Esophagus muscularis mucosa (tissue), 4 donors: Measurements from ENCODE around the gene HPS3. TPM values are rescaled to one million over a fixed set of nuclear protein-coding genes. Genes with fewer than 3 reads are reported as not detected.
"Not testable (repeated sequence)": the region's sequence is repeated elsewhere in the genome, so short reads cannot be mapped to it uniquely, and the experiment has no call there.

ENCODE experiments used
- DNase-seq: peaks from one replicate; pipeline ENCODE4 v3.0.0-alpha.2; 2017; ENCODE audit errors: extremely low spot score
- H3K27ac ChIP-seq, 4 donors: fragments of 200-600 bp; sonication (generic); replicated peaks in 1 of 4; 1 replicate in 3 of 4; 2 replicates in 1 of 4; pipeline ENCODE4 v1.5.1; 2016 to 2019; ENCODE audit warnings: mild to moderate bottlenecking in 1 of 4
- H3K27me3 ChIP-seq, 4 donors: fragments of 200-600 bp; sonication (generic); one replicate each; pipeline versions ENCODE4 v1.5.1 to v1.6.0; 2016 to 2019
- H3K36me3 ChIP-seq, 4 donors: fragments of 200-600 bp; sonication (generic); one replicate each; pipeline ENCODE4 v1.5.1; 2016 to 2019
- H3K4me1 ChIP-seq, 4 donors: fragments of 200-600 bp; sonication (generic); one replicate each; pipeline ENCODE4 v1.5.1; 2016 to 2019
- H3K4me3 ChIP-seq, 4 donors: fragments of 200-600 bp; sonication (generic); 1 replicate in 2 of 4; 2 replicates in 2 of 4; pipeline ENCODE4 v1.5.1; 2016 to 2019; ENCODE audit warnings: mild to moderate bottlenecking in 4 of 4, moderate library complexity in 1 of 4
- H3K9me3 ChIP-seq, 4 donors: fragments of 200-600 bp; sonication (generic); 1 replicate in 3 of 4; 2 replicates in 1 of 4; pipeline ENCODE4 v1.5.1; 2016 to 2019
- CTCF ChIP-seq, 3 experiments: fragments of 200-600 bp in 2 of 3; fragments of 450-650 bp in 1 of 3; sonication (generic) in 2 of 3; IDR thresholded peaks; one replicate each; pipeline ENCODE4 v1.5.1; 2017 to 2019; ENCODE audit warnings: antibody characterized with exemption in 3 of 3, mild to moderate bottlenecking in 2 of 3, moderate library complexity in 1 of 3
- EP300 ChIP-seq: sonication (generic); formaldehyde crosslinking; IDR thresholded peaks from one replicate; pipeline ENCODE4 v1.6.1; 2017; ENCODE audit warnings: antibody characterized with exemption
- POLR2A ChIP-seq: fragments of 450-650 bp; IDR thresholded peaks from one replicate; pipeline ENCODE4 v1.6.1; 2017; ENCODE audit warnings: antibody characterized with exemption, moderate library complexity, mild to moderate bottlenecking, low read depth
- POLR2AphosphoS5 ChIP-seq, 2 donors: sonication (generic); formaldehyde crosslinking; IDR thresholded peaks; one replicate each; pipeline ENCODE4 v1.6.1; 2017; ENCODE audit warnings: antibody characterized with exemption in 2 of 2
- whole genome bisulfite sequencing: methylation state at CpG from one replicate; pipeline ENCODE4 v1.1.5; 2018; 5-methylcytosine and 5-hydroxymethylcytosine counted together
- intact Hi-C: fragments of 100-400 bp; cut with DNase I; formaldehyde crosslinking; loops from one replicate; pipeline ENCODE4 v1.15.1; 2023
- total RNA-seq, 4 donors: library from RNA; depleted of rRNA; stranded (reverse); fragments of >200 nt; gene quantifications; one replicate each; pipeline versions ENCODE4 v1.1.0 to v1.2.1, GENCODE V29; 2016

Gene HPS3
- total RNA-seq, 4 donors from 2014 or later, result 10.6 to 15.9 (median 12.4) TPM

- intact Hi-C loops, result no loop called here
- H3K27me3 ChIP-seq, result no peaks in the 10 kb centered on the region
- H3K9me3 ChIP-seq, result no peaks in the 10 kb centered on the region
- H3K27ac ChIP-seq, result no peak overlapping the region
- no peaks in the 10 kb centered on the region for H3K4me1 ChIP-seq
- WGBS, result over 99% methylated on average over 3 of the region's 3 CpGs
- no peaks in the 10 kb centered on the region for H3K36me3 ChIP-seq
- no peak overlapping the region for H3K4me3 ChIP-seq
- DNase-seq, result no peak
- TF ChIP-seq EP300 (no peak), POLR2A (no peak), CTCF (IDR thresholded peaks at IDR 0.05) (no peak), POLR2AphosphoS5 (IDR thresholded peaks at IDR 0.05) (no peak)
These were observed 57.3 kb downstream of the HPS3 start for GRCh38 chr3:149186721-149187120.

- intact Hi-C loops, result no loop called here
- H3K9me3 ChIP-seq, result no peaks in the 10 kb centered on the region
- 72% methylated on average over 2 of the region's 2 CpGs for WGBS
These were observed 59.1 kb downstream of the HPS3 start for GRCh38 chr3:149188494-149188893.

GRCh38 chr3:149195221-149195620, 65.8 kb downstream of the HPS3 start:
- no peaks in the 10 kb centered on the region for H3K4me1 ChIP-seq
- no peaks in the 10 kb centered on the region for H3K36me3 ChIP-seq
- no peak overlapping the region for H3K4me3 ChIP-seq
- intact Hi-C loops, result no loop called here
- H3K27ac ChIP-seq, result no peak overlapping the region
- WGBS, result 47% methylated on average over 1 of the region's 1 CpG
- no peak for DNase-seq
- no peaks in the 10 kb centered on the region for H3K9me3 ChIP-seq
- TF ChIP-seq CTCF (IDR thresholded peaks at IDR 0.05) (no peak), POLR2AphosphoS5 (IDR thresholded peaks at IDR 0.05) (no peak), POLR2A (no peak), EP300 (no peak)
- H3K27me3 ChIP-seq, result no peaks in the 10 kb centered on the region

More at GRCh38 chr3:149188494-149188893, 59.1 kb downstream of the HPS3 start:
- no peak overlapping the region for H3K4me3 ChIP-seq
- no peak for DNase-seq
- no peak overlapping the region for H3K27ac ChIP-seq
- no peaks in the 10 kb centered on the region for H3K36me3 ChIP-seq
- H3K27me3 ChIP-seq, result no peaks in the 10 kb centered on the region
- H3K4me1 ChIP-seq, result no peaks in the 10 kb centered on the region
- no peak for TF ChIP-seq EP300

GRCh38 chr3:149196805-149197592, 67.6 kb downstream of the HPS3 start:
- H3K4me1 ChIP-seq, H3K9me3 ChIP-seq, H3K27me3 ChIP-seq, H3K27ac ChIP-seq, DNase-seq, H3K36me3 ChIP-seq, intact Hi-C loops: not testable (repeated sequence)
- peak overlapping the region in 1 of 4 donors; percentile 25 for H3K4me3 ChIP-seq
- 91% methylated on average over 12 of the region's 12 CpGs for WGBS

- Histone ChIP-seq H3K27me3 (peaks cover 0 to 4% (median 0%) of the 10 kb centered on the region in 4 donors), H3K27ac (no peak overlapping the region), H3K36me3 (no peaks in the 10 kb centered on the region), H3K4me3 (peak overlapping the region in 2 of 4 donors; percentile 11 to 25), H3K4me1 (no peaks in the 10 kb centered on the region), H3K9me3 (no peaks in the 10 kb centered on the region)
- DNase-seq, result no peak
- intact Hi-C loops, result no loop called here
- no peak for TF ChIP-seq EP300
- 45% methylated on average over 5 of the region's 5 CpGs for WGBS
These were observed 68.2 kb downstream of the HPS3 start for GRCh38 chr3:149197669-149198068.

- 58% methylated on average over 7 of the region's 7 CpGs for WGBS
- TF ChIP-seq CTCF (IDR thresholded peaks at IDR 0.05) (no peak), POLR2AphosphoS5 (IDR thresholded peaks at IDR 0.05) (no peak)
- H3K4me3 ChIP-seq, result no peak overlapping the region
- H3K27me3 ChIP-seq, result peaks cover 0 to 4% (median 0%) of the 10 kb centered on the region in 4 donors
- DNase-seq, result no peak
- no peaks in the 10 kb centered on the region for H3K9me3 ChIP-seq
- no peaks in the 10 kb centered on the region for H3K36me3 ChIP-seq
- intact Hi-C loops, result no loop called here
- H3K4me1 ChIP-seq, result no peaks in the 10 kb centered on the region
- no peak overlapping the region for H3K27ac ChIP-seq
These were observed 69.2 kb downstream of the HPS3 start for GRCh38 chr3:149198611-149199010.
